NT2/D1 (cell line): ENCODE measurements around the gene SLC20A1.

ENCODE experiments used
- YY1 ChIP-seq: IDR thresholded peaks from 2 replicates; pipeline ENCODE4 v1.6.1; 2011; ENCODE audit not compliant: insufficient read length, insufficient read depth
- ZNF274 ChIP-seq: IDR thresholded peaks from 2 replicates; pipeline ENCODE4 v1.6.1; 2011; ENCODE audit warnings: mild to moderate bottlenecking, low read depth, low read length

GRCh38 chr2:112701052-112701451, 55.3 kb downstream of the SLC20A1 start:
- TF ChIP-seq YY1, result no peak
- no peak for TF ChIP-seq ZNF274
